Naive thymus-derived CD4-positive, alpha-beta T cell (primary cell): ENCODE measurements around the gene FLYWCH2. TPM values are rescaled to one million over a fixed set of nuclear protein-coding genes. Genes with fewer than 3 reads are reported as not detected.

Source experiments
- ATAC-seq: fragments of 150-1000 bp; cut with Tn5 transposase; 2 replicates; pipeline ENCODE4 v1.10.0; 2021; ENCODE audit warnings: mild to moderate bottlenecking, moderate library complexity
- CTCF ChIA-PET: fragments of 350-600 bp; sonication (Branson Sonifier 250); formaldehyde crosslinking; loops from one replicate; lab custom pipeline; 2021; ENCODE audit warnings: antibody characterized with exemption; lab: Charles Lee
- POLR2A ChIA-PET: fragments of 350-600 bp; sonication (Branson Sonifier 250); formaldehyde crosslinking; loops from one replicate; lab custom pipeline; 2021; ENCODE audit warnings: antibody characterized with exemption, inconsistent platforms; lab: Charles Lee
- DNase-seq, 9 donors: peaks; one replicate each; pipeline versions ENCODE4 v3.0.0 to v3.0.0-alpha.2; 2020 to 2022; ENCODE audit warnings: mixed read lengths in 1 of 9
- H3K27ac ChIP-seq: one replicate; pipeline ENCODE4 v1.7.0; 2013; ENCODE audit warnings: mild to moderate bottlenecking, low read depth, low read length, moderate library complexity
- H3K27me3 ChIP-seq, 2 donors: one replicate each; pipeline ENCODE4 v1.7.0; 2013; ENCODE audit warnings: low read length in 2 of 2, mild to moderate bottlenecking in 2 of 2, moderate library complexity in 2 of 2; ENCODE audit not compliant: control insufficient read depth in 2 of 2, insufficient read depth in 2 of 2
- H3K36me3 ChIP-seq, 3 experiments: 1 replicate in 2 of 3; 2 replicates in 1 of 3; pipeline ENCODE4 v1.7.0; 2013; ENCODE audit warnings: low read length in 3 of 3, mild to moderate bottlenecking in 3 of 3, moderate library complexity in 1 of 3; ENCODE audit not compliant: insufficient read depth in 3 of 3, control insufficient read depth in 2 of 3
- H3K4me1 ChIP-seq, 2 donors: one replicate each; pipeline ENCODE4 v1.7.0; 2013; ENCODE audit warnings: low read length in 2 of 2, mild to moderate bottlenecking in 2 of 2, moderate library complexity in 1 of 2; ENCODE audit not compliant: control insufficient read depth in 2 of 2, insufficient read depth in 2 of 2
- H3K4me3 ChIP-seq: 2 replicates; pipeline ENCODE4 v1.7.0; 2013; ENCODE audit warnings: mild to moderate bottlenecking, low read length
- H3K9me3 ChIP-seq, 3 experiments: 1 replicate in 2 of 3; 2 replicates in 1 of 3; pipeline ENCODE4 v1.7.0; 2013; ENCODE audit warnings: low read length in 3 of 3; ENCODE audit not compliant: control insufficient read depth in 2 of 3
- H3K27ac Mint-ChIP-seq, 9 donors: one replicate each; pipeline ENCODE4 v1.8.0; 2020 to 2022; ENCODE audit warnings: mixed read lengths in 9 of 9, mild to moderate bottlenecking in 8 of 9, moderate library complexity in 5 of 9, inconsistent platforms in 2 of 9
- H3K27me3 Mint-ChIP-seq, 5 donors: one replicate each; pipeline ENCODE4 v1.8.0; 2021 to 2022; ENCODE audit warnings: mixed read lengths in 5 of 5, mild to moderate bottlenecking in 1 of 5
- H3K36me3 Mint-ChIP-seq, 5 donors: one replicate each; pipeline ENCODE4 v1.8.0; 2020 to 2022; ENCODE audit warnings: mixed read lengths in 5 of 5, mild to moderate bottlenecking in 3 of 5, inconsistent platforms in 1 of 5
- H3K4me1 Mint-ChIP-seq, 7 donors: one replicate each; pipeline ENCODE4 v1.8.0; 2020 to 2022; ENCODE audit warnings: mixed read lengths in 7 of 7, mild to moderate bottlenecking in 3 of 7, inconsistent platforms in 1 of 7
- H3K4me3 Mint-ChIP-seq, 10 donors: one replicate each; pipeline ENCODE4 v1.8.0; 2020 to 2022; ENCODE audit warnings: mild to moderate bottlenecking in 10 of 10, mixed read lengths in 10 of 10, moderate library complexity in 6 of 10, inconsistent platforms in 2 of 10
- H3K9me3 Mint-ChIP-seq, 11 donors: one replicate each; pipeline ENCODE4 v1.8.0; 2020 to 2022; ENCODE audit warnings: mixed read lengths in 11 of 11, mild to moderate bottlenecking in 4 of 11, inconsistent platforms in 1 of 11, moderate library complexity in 1 of 11
- intact Hi-C, 2 donors: fragments of 100-400 bp; cut with micrococcal nuclease; formaldehyde crosslinking; loops; one replicate each; pipeline ENCODE4 v1.15.1; 2023
- polyA plus RNA-seq, 2 donors: library from polyadenylated mRNA; unstranded; fragments of 300-500 nt; fragmentation: Illumina TruSeq; gene quantifications; one replicate each; pipeline ENCODE4 v1.2.3, GENCODE V29; 2021
- total RNA-seq, 6 experiments: library from RNA in 5 of 6; stranded (reverse) in 5 of 6; gene quantifications; 1 replicate in 5 of 6; 2 replicates in 1 of 6; pipeline ENCODE4 v1.2.3 and lab custom pipeline; 2021 to 2026

The FLYWCH2 gene
- total and polyA plus RNA-seq, 7 experiments from 2014 or later: 13.6 to 30.4 (median 24.8) TPM

DNA sequence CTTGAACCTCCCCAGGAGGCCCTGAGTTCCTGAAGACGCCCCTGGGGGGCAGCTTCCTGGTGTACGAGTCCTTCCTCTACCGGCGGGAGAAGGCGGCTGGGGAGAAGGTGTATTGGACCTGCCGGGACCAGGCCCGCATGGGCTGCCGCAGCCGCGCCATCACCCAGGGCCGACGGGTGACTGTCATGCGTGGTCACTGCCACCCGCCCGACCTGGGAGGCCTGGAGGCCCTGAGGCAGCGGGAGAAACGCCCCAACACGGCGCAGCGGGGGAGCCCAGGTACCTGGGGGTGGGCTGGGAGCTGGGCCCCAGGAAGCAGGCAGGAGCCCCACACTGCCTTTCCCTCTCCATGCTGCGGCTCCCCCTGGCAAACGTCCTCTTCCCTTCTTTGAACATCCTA is 50.7 kb downstream of the FLYWCH2 start:
- no peaks in the 10 kb centered on the region for H3K4me1 ChIP-seq
- H3K4me1 Mint-ChIP-seq: peaks cover 0 to 6% (median 0%) of the 10 kb centered on the region in 7 donors
- no peak overlapping the region for H3K4me3 ChIP-seq
- H3K27ac ChIP-seq: no peak overlapping the region
- no peaks in the 10 kb centered on the region for H3K27me3 ChIP-seq
- no peaks in the 10 kb centered on the region for H3K9me3 ChIP-seq
- no peak for DNase-seq
- H3K36me3 Mint-ChIP-seq: peaks cover 5 to 16% (median 9%) of the 10 kb centered on the region in 5 donors
- no peaks in the 10 kb centered on the region for H3K9me3 Mint-ChIP-seq
- H3K27ac Mint-ChIP-seq: no peak overlapping the region
- intact Hi-C loops: no loop called here
- ATAC-seq: no peak
- POLR2A ChIA-PET: no interaction called here
- H3K4me3 Mint-ChIP-seq: no peak overlapping the region
- CTCF ChIA-PET: no interaction called here
- no peaks in the 10 kb centered on the region for H3K27me3 Mint-ChIP-seq
- peaks cover 0 to 81% (median 3%) of the 10 kb centered on the region in 3 experiments for H3K36me3 ChIP-seq

DNA sequence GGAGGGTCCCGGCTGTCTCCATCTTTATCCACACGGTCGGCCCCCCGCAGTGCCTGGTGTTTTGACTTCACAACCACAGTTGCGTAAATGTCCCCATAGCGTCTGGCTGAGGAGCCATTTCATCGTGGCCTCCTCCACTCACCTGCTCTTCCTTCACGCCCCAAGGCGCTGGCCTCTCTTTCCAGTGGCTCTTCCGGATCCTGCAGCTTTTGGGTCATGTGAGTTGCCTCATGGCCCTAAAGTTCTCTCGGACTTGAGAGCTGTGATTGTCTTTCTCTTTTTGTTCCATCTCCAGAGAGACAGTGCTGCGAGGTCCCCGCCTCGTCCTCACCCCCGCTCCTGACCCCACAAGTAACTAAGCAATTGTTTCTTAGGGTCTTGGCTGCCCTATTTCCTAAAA is 51.4 kb downstream of the FLYWCH2 start:
- no peaks in the 10 kb centered on the region for H3K27me3 Mint-ChIP-seq
- CTCF ChIA-PET: no interaction called here
- no peaks in the 10 kb centered on the region for H3K9me3 Mint-ChIP-seq
- H3K27me3 ChIP-seq: no peaks in the 10 kb centered on the region
- no peaks in the 10 kb centered on the region for H3K9me3 ChIP-seq
- H3K4me3 ChIP-seq: no peak overlapping the region
- DNase-seq (no peak), ATAC-seq (no peak)
- intact Hi-C loops: no loop called here
- H3K4me1 ChIP-seq: no peaks in the 10 kb centered on the region
- no peak overlapping the region for H3K27ac ChIP-seq
- POLR2A ChIA-PET: no interaction called here
- H3K27ac Mint-ChIP-seq: peak overlapping the region in 2 of 9 donors; percentile 10 to 14
- no peak overlapping the region for H3K4me3 Mint-ChIP-seq
- peaks cover 0 to 6% (median 0%) of the 10 kb centered on the region in 7 donors for H3K4me1 Mint-ChIP-seq
- peaks cover under 1 to 81% (median 3%) of the 10 kb centered on the region in 3 experiments for H3K36me3 ChIP-seq
- peaks cover 6 to 21% (median 9%) of the 10 kb centered on the region in 5 donors for H3K36me3 Mint-ChIP-seq

DNA sequence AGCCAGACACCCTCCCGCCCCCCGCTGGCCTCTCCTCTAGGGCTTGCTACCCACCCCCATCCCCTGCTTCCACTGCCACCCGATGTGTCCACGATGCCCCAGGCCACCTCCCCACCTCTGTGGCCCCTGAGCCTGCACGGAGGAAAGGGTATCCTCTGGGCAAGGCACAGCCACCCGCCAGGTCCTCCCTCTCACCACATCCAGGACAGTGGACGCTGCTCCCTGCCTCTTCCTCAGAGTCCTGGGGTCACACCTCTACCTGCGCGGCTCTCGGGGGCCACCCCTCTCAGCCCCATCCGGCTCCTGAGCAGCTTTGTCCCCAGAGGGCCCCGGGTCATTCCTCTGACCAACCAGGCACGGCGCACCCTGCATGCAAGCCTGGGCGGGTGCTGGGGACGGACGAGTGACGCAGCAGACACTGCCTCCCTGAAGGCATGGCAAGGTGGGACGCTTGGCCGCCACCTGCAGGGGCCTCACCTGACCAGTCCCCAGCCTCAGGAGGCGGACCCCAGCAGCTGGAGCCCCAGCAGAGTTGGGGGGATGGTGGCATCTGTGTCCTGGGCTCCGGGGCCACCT is 53.5 kb downstream of the FLYWCH2 start:
- Histone ChIP-seq H3K4me1 (no peaks in the 10 kb centered on the region), H3K36me3 (peaks cover 3 to 86% (median 11%) of the 10 kb centered on the region in 3 experiments), H3K9me3 (no peaks in the 10 kb centered on the region), H3K27ac (no peak overlapping the region), H3K4me3 (no peak overlapping the region), H3K27me3 (no peaks in the 10 kb centered on the region)
- Mint-ChIP-seq H3K4me1 (peaks cover 0 to 6% (median 0%) of the 10 kb centered on the region in 7 donors), H3K9me3 (no peaks in the 10 kb centered on the region), H3K36me3 (peaks cover 6 to 29% (median 12%) of the 10 kb centered on the region in 5 donors), H3K27ac (no peak overlapping the region), H3K27me3 (no peaks in the 10 kb centered on the region), H3K4me3 (no peak overlapping the region)
- intact Hi-C loops: no loop called here
- ChIA-PET CTCF (no interaction called here), POLR2A (no interaction called here)
- no peak for ATAC-seq
- no peak for DNase-seq

DNA sequence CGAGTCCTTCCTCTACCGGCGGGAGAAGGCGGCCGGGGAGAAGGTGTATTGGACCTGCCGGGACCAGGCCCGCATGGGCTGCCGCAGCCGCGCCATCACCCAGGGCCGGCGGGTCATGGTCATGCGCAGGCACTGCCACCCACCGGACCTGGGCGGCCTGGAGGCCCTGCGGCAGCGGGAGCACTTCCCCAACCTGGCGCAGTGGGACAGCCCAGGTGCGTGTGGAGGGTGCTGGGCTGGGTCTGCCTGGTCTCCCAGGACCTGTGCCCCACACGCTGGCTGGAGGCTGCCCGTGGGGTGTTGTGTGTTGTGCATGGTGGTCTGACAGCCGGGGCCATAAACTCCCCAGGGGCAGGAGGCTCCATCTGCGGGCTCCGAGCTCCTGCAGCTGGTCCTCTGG is 54.2 kb downstream of the FLYWCH2 start:
- ATAC-seq: no peak
- intact Hi-C loops: no loop called here
- H3K27ac Mint-ChIP-seq: no peak overlapping the region
- peaks cover 6 to 31% (median 13%) of the 10 kb centered on the region in 5 donors for H3K36me3 Mint-ChIP-seq
- Histone ChIP-seq H3K9me3 (no peaks in the 10 kb centered on the region), H3K27me3 (no peaks in the 10 kb centered on the region), H3K4me3 (no peak overlapping the region), H3K4me1 (no peaks in the 10 kb centered on the region), H3K36me3 (peaks cover 3 to 88% (median 11%) of the 10 kb centered on the region in 3 experiments), H3K27ac (no peak overlapping the region)
- H3K4me1 Mint-ChIP-seq: peaks cover 0 to 6% (median 0%) of the 10 kb centered on the region in 7 donors
- no peaks in the 10 kb centered on the region for H3K27me3 Mint-ChIP-seq
- no peaks in the 10 kb centered on the region for H3K9me3 Mint-ChIP-seq
- POLR2A ChIA-PET: no interaction called here
- CTCF ChIA-PET: no interaction called here
- DNase-seq: no peak
- H3K4me3 Mint-ChIP-seq: no peak overlapping the region

DNA sequence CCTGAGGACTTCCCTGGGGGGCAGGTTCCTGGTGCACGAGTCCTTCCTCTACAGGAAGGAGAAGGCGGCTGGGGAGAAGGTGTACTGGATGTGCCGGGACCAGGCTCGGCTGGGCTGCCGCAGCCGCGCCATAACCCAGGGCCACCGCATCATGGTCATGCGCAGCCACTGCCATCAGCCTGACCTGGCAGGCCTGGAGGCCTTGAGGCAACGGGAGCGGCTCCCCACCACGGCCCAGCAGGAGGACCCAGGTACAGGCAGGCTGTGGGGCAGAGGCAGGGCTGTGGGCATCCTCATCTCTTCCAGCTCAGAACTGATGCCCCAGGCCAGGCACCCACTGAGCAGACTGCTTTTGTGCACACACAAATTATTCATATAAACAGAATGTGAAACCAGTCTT is 55.2 kb downstream of the FLYWCH2 start:
- H3K27ac ChIP-seq: no peak overlapping the region
- ChIA-PET CTCF (no interaction called here), POLR2A (no interaction called here)
- H3K27ac Mint-ChIP-seq: no peak overlapping the region
- no peaks in the 10 kb centered on the region for H3K9me3 Mint-ChIP-seq
- peaks cover 7 to 38% (median 18%) of the 10 kb centered on the region in 5 donors for H3K36me3 Mint-ChIP-seq
- ATAC-seq (no peak), DNase-seq (no peak)
- H3K4me1 Mint-ChIP-seq: peaks cover 0 to 6% (median 0%) of the 10 kb centered on the region in 7 donors
- no peaks in the 10 kb centered on the region for H3K27me3 ChIP-seq
- no peaks in the 10 kb centered on the region for H3K4me1 ChIP-seq
- H3K4me3 ChIP-seq: no peak overlapping the region
- no peak overlapping the region for H3K4me3 Mint-ChIP-seq
- no peaks in the 10 kb centered on the region for H3K9me3 ChIP-seq
- intact Hi-C loops: no loop called here
- peaks cover 3 to 86% (median 11%) of the 10 kb centered on the region in 3 experiments for H3K36me3 ChIP-seq
- no peaks in the 10 kb centered on the region for H3K27me3 Mint-ChIP-seq

DNA sequence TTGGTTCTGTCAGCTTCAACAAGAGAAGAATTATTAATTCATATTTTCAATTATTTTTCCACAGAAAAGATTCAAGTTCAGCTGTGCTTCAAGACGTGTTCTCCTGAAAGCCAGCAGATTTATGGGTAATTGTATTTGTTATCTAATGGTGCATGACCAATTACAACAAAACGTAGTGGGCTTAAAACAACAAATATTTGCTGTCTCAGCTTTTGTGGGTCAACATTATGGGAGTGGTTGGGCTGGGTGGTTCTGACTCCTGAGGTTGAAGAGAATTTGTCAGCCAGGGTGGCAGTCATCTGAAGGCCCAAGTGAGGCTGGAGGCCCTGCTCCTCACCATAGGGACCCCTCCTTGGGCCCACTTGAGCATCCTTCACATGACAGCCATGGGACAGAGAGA is 57.0 kb downstream of the FLYWCH2 start:
- ChIA-PET CTCF (interaction anchor here (0.8 to 1.4 kb wide), 2 partner anchors 13 to 21 kb away, joined by 3 read pairs; no protein-coding TSS in a partner anchor), POLR2A (interaction anchor here (0.7 kb wide), 1 partner anchor 57 kb away, joined by 3 read pairs; the partner anchor contains the start of gene FLYWCH2)
- H3K9me3 Mint-ChIP-seq: no peaks in the 10 kb centered on the region
- H3K4me1 ChIP-seq: no peaks in the 10 kb centered on the region
- no peaks in the 10 kb centered on the region for H3K27me3 ChIP-seq
- H3K36me3 ChIP-seq: peaks cover 0 to 71% (median 11%) of the 10 kb centered on the region in 3 experiments
- peaks cover 5 to 36% (median 13%) of the 10 kb centered on the region in 5 donors for H3K36me3 Mint-ChIP-seq
- no peak overlapping the region for H3K4me3 ChIP-seq
- DNase-seq: no peak
- intact Hi-C loops: no loop called here
- no peak overlapping the region for H3K27ac ChIP-seq
- no peak for ATAC-seq
- H3K27ac Mint-ChIP-seq: no peak overlapping the region
- H3K4me3 Mint-ChIP-seq: no peak overlapping the region
- H3K9me3 ChIP-seq: no peaks in the 10 kb centered on the region
- H3K27me3 Mint-ChIP-seq: no peaks in the 10 kb centered on the region
- H3K4me1 Mint-ChIP-seq: peaks cover 0 to 6% (median 0%) of the 10 kb centered on the region in 7 donors

DNA sequence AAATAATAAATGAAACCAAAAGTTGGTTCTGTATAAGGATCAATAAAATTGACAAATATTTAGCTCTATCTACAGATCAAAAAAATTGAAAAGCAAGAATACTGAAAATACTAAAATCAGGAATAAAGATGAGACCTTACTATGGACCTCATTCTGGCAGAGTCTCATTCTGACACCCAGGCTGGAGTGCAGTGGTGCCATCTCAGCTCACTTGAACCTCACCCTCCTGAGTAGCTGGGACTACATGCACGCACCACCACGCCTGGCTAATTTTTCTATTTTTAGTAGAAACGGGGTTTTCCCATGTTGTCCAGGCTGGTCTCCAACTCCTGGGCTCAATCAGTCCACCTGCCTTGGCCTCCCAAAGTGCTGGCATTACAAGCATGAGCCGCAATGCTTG is 59.0 kb downstream of the FLYWCH2 start:
- intact Hi-C loops: no loop called here
- Mint-ChIP-seq H3K27ac (peak overlapping the region in 2 of 9 donors; percentile 20 to 30), H3K36me3 (peaks cover 5 to 36% (median 18%) of the 10 kb centered on the region in 5 donors), H3K4me3 (no peak overlapping the region), H3K9me3 (no peaks in the 10 kb centered on the region), H3K4me1 (no peaks in the 10 kb centered on the region), H3K27me3 (no peaks in the 10 kb centered on the region)
- Histone ChIP-seq H3K36me3 (peaks cover 0 to 59% (median 11%) of the 10 kb centered on the region in 3 experiments), H3K27ac (no peak overlapping the region), H3K4me1 (no peaks in the 10 kb centered on the region), H3K27me3 (no peaks in the 10 kb centered on the region), H3K9me3 (no peaks in the 10 kb centered on the region), H3K4me3 (no peak overlapping the region)
- ATAC-seq (no peak), DNase-seq (no peak)
- ChIA-PET CTCF (no interaction called here), POLR2A (no interaction called here)
